T follicular helper cell (primary cell): ENCODE measurements around the gene NEUROG2.
"Not testable (repeated sequence)": the region's sequence is repeated elsewhere in the genome, so short reads cannot be mapped to it uniquely, and the experiment has no call there.

Source experiments
- DNase-seq: peaks from one replicate; pipeline ENCODE4 v3.0.0-alpha.2; 2020; ENCODE audit warnings: low read depth

Gene NEUROG2

GRCh38 chr4:112492321-112492720 is 23.7 kb downstream of the NEUROG2 start:
- DNase-seq: no peak

GRCh38 chr4:112490808-112491207 is 25.2 kb downstream of the NEUROG2 start:
- DNase-seq: not testable (repeated sequence)

GRCh38 chr4:112485930-112486329 is 30.1 kb downstream of the NEUROG2 start:
- no peak for DNase-seq

- no peak for DNase-seq
Measured at GRCh38 chr4:112473985-112474384, 42.0 kb downstream of the NEUROG2 start.

DNA sequence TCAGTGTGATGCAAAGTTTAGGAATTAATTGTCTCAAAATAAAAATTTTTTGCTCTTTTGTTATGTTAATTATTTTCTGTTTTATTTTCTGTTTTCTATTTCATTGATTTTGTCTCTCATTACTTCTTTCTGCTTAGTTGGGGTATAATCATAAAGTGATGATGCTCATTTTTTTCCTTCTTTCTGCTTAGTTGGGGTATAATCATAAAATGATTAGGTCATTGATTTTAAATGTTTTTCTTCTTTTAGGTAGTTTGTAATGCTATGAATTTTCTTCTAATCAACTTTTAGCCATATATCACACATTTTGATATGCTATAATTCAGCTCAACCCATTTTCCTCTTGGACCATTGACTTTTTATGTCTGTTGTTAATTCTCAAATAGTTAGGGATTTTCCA is 43.7 kb downstream of the NEUROG2 start:
- no peak for DNase-seq
